Astrocyte (in vitro differentiated cells and primary cell): ENCODE results near the gene PASD1. TPM values are rescaled to one million over a fixed set of nuclear protein-coding genes. Genes with fewer than 3 reads are reported as not detected.
"Not testable (repeated sequence)": the region's sequence is repeated elsewhere in the genome, so short reads cannot be mapped to it uniquely, and the experiment has no call there.

Source experiments
- DNase-seq: peaks from one replicate; pipeline ENCODE4 v3.0.0-alpha.2; 2010; ENCODE audit warnings: low read depth
- FAIRE-seq: peaks from 2 replicates; lab custom pipeline; 2011; peaks lifted over from hg19 to GRCh38; lab: Jason Lieb, UNC
- H2AFZ ChIP-seq: 2 replicates; pipeline ENCODE4 v1.6.0; 2012; ENCODE audit warnings: low read depth, low read length, inconsistent platforms
- H3K27ac ChIP-seq: 2 replicates; pipeline ENCODE4 v1.5.1; 2011; ENCODE audit warnings: low read depth, low read length, inconsistent platforms
- H3K27me3 ChIP-seq: 2 replicates; pipeline ENCODE4 v1.6.0; 2011; ENCODE audit warnings: low read length, inconsistent platforms; ENCODE audit not compliant: insufficient read depth
- H3K36me3 ChIP-seq: 2 replicates; pipeline ENCODE4 v1.5.1; 2011; ENCODE audit warnings: low read length, inconsistent platforms; ENCODE audit not compliant: insufficient read depth
- H3K4me1 ChIP-seq: 2 replicates; pipeline ENCODE4 v1.5.1; 2011; ENCODE audit warnings: low read length, inconsistent platforms; ENCODE audit not compliant: insufficient read depth
- H3K4me2 ChIP-seq: 2 replicates; pipeline ENCODE4 v1.6.0; 2012; ENCODE audit warnings: low read length, inconsistent platforms
- H3K4me3 ChIP-seq: 2 replicates; pipeline ENCODE4 v1.5.1; 2011; ENCODE audit warnings: low read depth, mild to moderate bottlenecking, low read length, inconsistent platforms; ENCODE audit not compliant: insufficient read depth
- H3K79me2 ChIP-seq: 2 replicates; pipeline ENCODE4 v1.6.0; 2012; ENCODE audit warnings: mild to moderate bottlenecking, low read length, inconsistent platforms; ENCODE audit not compliant: insufficient read depth
- H3K9ac ChIP-seq: 2 replicates; pipeline ENCODE4 v1.6.0; 2012; ENCODE audit warnings: mild to moderate bottlenecking, low read length, inconsistent platforms
- H3K9me3 ChIP-seq: 2 replicates; pipeline ENCODE4 v1.5.1; 2012; ENCODE audit warnings: low read depth, mild to moderate bottlenecking, low read length, inconsistent platforms; ENCODE audit not compliant: insufficient read depth
- H4K20me1 ChIP-seq: 2 replicates; pipeline ENCODE4 v1.6.0; 2012; ENCODE audit warnings: low read length, inconsistent platforms; ENCODE audit not compliant: insufficient read depth
- H3K27ac Mint-ChIP-seq: one replicate; pipeline ENCODE4 v1.8.0; 2021; ENCODE audit warnings: mild to moderate bottlenecking, mixed read lengths; ENCODE audit not compliant: unreplicated experiment
- H3K27me3 Mint-ChIP-seq: one replicate; pipeline ENCODE4 v1.8.0; 2021; ENCODE audit warnings: low read depth, mixed read lengths; ENCODE audit not compliant: unreplicated experiment
- H3K36me3 Mint-ChIP-seq: one replicate; pipeline ENCODE4 v1.8.0; 2021; ENCODE audit warnings: low read depth, mixed read lengths; ENCODE audit not compliant: unreplicated experiment
- H3K4me1 Mint-ChIP-seq: one replicate; pipeline ENCODE4 v1.8.0; 2021; ENCODE audit warnings: low read depth, mixed read lengths; ENCODE audit not compliant: unreplicated experiment
- H3K4me3 Mint-ChIP-seq: one replicate; pipeline ENCODE4 v1.8.0; 2021; ENCODE audit warnings: mild to moderate bottlenecking, moderate library complexity, mixed read lengths; ENCODE audit not compliant: unreplicated experiment
- H3K9me3 Mint-ChIP-seq: one replicate; pipeline ENCODE4 v1.8.0; 2021; ENCODE audit warnings: mild to moderate bottlenecking, mixed read lengths; ENCODE audit not compliant: unreplicated experiment
- CTCF ChIP-seq: IDR thresholded peaks from 2 replicates; pipeline ENCODE4 v1.5.1; 2011; ENCODE audit warnings: low read depth, mild to moderate bottlenecking, inconsistent platforms, low read length, moderate library complexity; ENCODE audit not compliant: insufficient read depth
- EZH2 ChIP-seq: IDR thresholded peaks from 2 replicates; pipeline ENCODE4 v1.6.1; 2012; ENCODE audit warnings: mild to moderate bottlenecking, low read length, inconsistent platforms; ENCODE audit not compliant: insufficient read depth
- total RNA-seq: library from RNA; stranded (reverse); gene quantifications from 2 replicates; pipeline ENCODE4 v1.2.1, GENCODE V29; 2021

Gene PASD1
- total RNA-seq, 1 donor from 2014 or later: not detected

- Mint-ChIP-seq H3K27ac (no peak overlapping the region), H3K4me1 (no peaks in the 10 kb centered on the region), H3K4me3 (no peak overlapping the region), H3K27me3 (peaks cover 1% of the 10 kb centered on the region), H3K9me3 (no peaks in the 10 kb centered on the region), H3K36me3 (no peaks in the 10 kb centered on the region)
- Histone ChIP-seq H4K20me1 (no peaks in the 10 kb centered on the region), H3K9ac (no peak overlapping the region), H3K4me2 (no peak overlapping the region), H3K4me1 (no peaks in the 10 kb centered on the region), H2AFZ (no peak overlapping the region), H3K9me3 (no peaks in the 10 kb centered on the region), H3K79me2 (no peaks in the 10 kb centered on the region), H3K27me3 (no peaks in the 10 kb centered on the region), H3K36me3 (no peaks in the 10 kb centered on the region), H3K4me3 (no peak overlapping the region), H3K27ac (no peak overlapping the region)
- no peak for FAIRE-seq
- no peak for TF ChIP-seq EZH2
- DNase-seq: no peak
Observed at GRCh38 chrX:151564035-151564434, 560 bp downstream of the PASD1 start.

GRCh38 chrX:151566872-151567271, 3.4 kb downstream of the PASD1 start:
- H3K9me3 ChIP-seq, H3K36me3 ChIP-seq, H2AFZ ChIP-seq, H3K36me3 Mint-ChIP-seq, H3K9me3 Mint-ChIP-seq, H3K27me3 ChIP-seq, H3K4me1 ChIP-seq, DNase-seq, H3K27ac Mint-ChIP-seq, H3K4me2 ChIP-seq, H3K4me3 ChIP-seq, H3K79me2 ChIP-seq, H3K27ac ChIP-seq, H3K9ac ChIP-seq, H3K27me3 Mint-ChIP-seq, H3K4me3 Mint-ChIP-seq, FAIRE-seq, H4K20me1 ChIP-seq: not testable (repeated sequence)
- peaks cover 11% of the 10 kb centered on the region for H3K4me1 Mint-ChIP-seq

DNA sequence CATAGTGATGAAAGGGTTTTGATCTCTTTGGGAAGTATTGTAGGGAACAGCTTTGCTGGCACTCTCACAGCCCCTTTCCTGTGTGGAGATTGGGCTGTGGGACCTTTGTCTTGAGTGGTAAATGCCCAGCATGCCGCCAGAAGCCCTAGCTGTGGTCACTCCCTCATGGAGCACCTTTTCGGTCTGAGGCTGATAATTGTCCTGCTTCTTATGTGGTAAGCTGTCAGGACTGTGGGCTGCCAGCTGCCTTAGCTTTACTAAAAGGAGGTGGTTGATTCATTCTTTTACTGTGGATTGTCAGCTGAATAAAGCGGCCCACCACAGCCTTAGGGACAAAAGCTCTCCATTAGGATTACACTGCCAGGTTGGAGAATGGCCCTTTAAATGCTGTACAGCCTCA, 7.1 kb downstream of the PASD1 start:
- no peak overlapping the region for H3K4me2 ChIP-seq
- no peak overlapping the region for H3K9ac ChIP-seq
- H3K4me3 ChIP-seq: no peak overlapping the region
- no peaks in the 10 kb centered on the region for H3K79me2 ChIP-seq
- DNase-seq (no peak), FAIRE-seq (no peak)
- Mint-ChIP-seq H3K4me1 (peaks cover 11% of the 10 kb centered on the region), H3K27ac (no peak overlapping the region), H3K36me3 (no peaks in the 10 kb centered on the region), H3K4me3 (no peak overlapping the region), H3K27me3 (peaks cover 1% of the 10 kb centered on the region), H3K9me3 (no peaks in the 10 kb centered on the region)
- H2AFZ ChIP-seq: no peak overlapping the region
- TF ChIP-seq CTCF (no peak), EZH2 (no peak)
- H4K20me1 ChIP-seq: no peaks in the 10 kb centered on the region
- H3K36me3 ChIP-seq: no peaks in the 10 kb centered on the region
- H3K9me3 ChIP-seq: no peaks in the 10 kb centered on the region
- no peaks in the 10 kb centered on the region for H3K4me1 ChIP-seq
- no peaks in the 10 kb centered on the region for H3K27me3 ChIP-seq
- no peak overlapping the region for H3K27ac ChIP-seq

- not testable (repeated sequence) for H3K9me3 Mint-ChIP-seq, H3K36me3 ChIP-seq, H3K27me3 Mint-ChIP-seq, H4K20me1 ChIP-seq, H3K4me3 Mint-ChIP-seq, H3K9me3 ChIP-seq, H2AFZ ChIP-seq, H3K4me3 ChIP-seq, H3K36me3 Mint-ChIP-seq, H3K27ac ChIP-seq, H3K27me3 ChIP-seq, H3K4me2 ChIP-seq, H3K79me2 ChIP-seq, DNase-seq, H3K4me1 Mint-ChIP-seq, H3K4me1 ChIP-seq, H3K9ac ChIP-seq, FAIRE-seq, H3K27ac Mint-ChIP-seq
Observed at GRCh38 chrX:151593384-151593783, 29.9 kb downstream of the PASD1 start.
